Caki2 (cell line): Measurements from ENCODE around the gene ARHGAP22. TPM values are rescaled to one million over a fixed set of nuclear protein-coding genes. Genes with fewer than 3 reads are reported as not detected.

Source experiments
- DNase-seq: peaks from one replicate; pipeline ENCODE4 v3.0.0-alpha.2; 2015; ENCODE audit warnings: low read depth
- in situ Hi-C: cut with HindIII; loops from 2 replicates; pipeline ENCODE4 v1.10.0; 2016; ENCODE audit warnings: low sequenced_read_pairs, low pct_unique_long_range_greater_than_20kb, mixed read lengths
- total RNA-seq: library from RNA; depleted of rRNA; stranded (reverse); fragments of >200 nt; shearing (Covaris generic); gene quantifications from 2 replicates; pipeline ENCODE4 v1.2.3, GENCODE V29; 2014; ENCODE audit warnings: low replicate concordance

ARHGAP22 gene
- total RNA-seq, 1 experiment from 2014 or later, result 14.8 TPM

- in situ Hi-C loops, result no loop called here
- no peak for DNase-seq
Measured at GRCh38 chr10:48598243-48598935, 6.5 kb downstream of the ARHGAP22 start.

GRCh38 chr10:48595539-48595932, 9.3 kb downstream of the ARHGAP22 start:
- no peak for DNase-seq
- in situ Hi-C loops, result no loop called here

GRCh38 chr10:48594803-48595538, 9.9 kb downstream of the ARHGAP22 start:
- no peak for DNase-seq
- in situ Hi-C loops, result no loop called here

GRCh38 chr10:48594371-48594770, 10.5 kb downstream of the ARHGAP22 start:
- in situ Hi-C loops, result no loop called here
- no peak for DNase-seq

- in situ Hi-C loops, result no loop called here
- DNase-seq, result no peak
Measured at GRCh38 chr10:48592346-48592745, 12.5 kb downstream of the ARHGAP22 start.

GRCh38 chr10:48590945-48591344, 13.9 kb downstream of the ARHGAP22 start:
- DNase-seq, result no peak
- in situ Hi-C loops, result no loop called here

- in situ Hi-C loops, result no loop called here
- no peak for DNase-seq
Measured at GRCh38 chr10:48589266-48589665, 15.6 kb downstream of the ARHGAP22 start.

- no peak for DNase-seq
- in situ Hi-C loops, result no loop called here
Measured at GRCh38 chr10:48587819-48588218, 17.1 kb downstream of the ARHGAP22 start.

- no peak for DNase-seq
- in situ Hi-C loops, result no loop called here
Measured at GRCh38 chr10:48587101-48587500, 17.8 kb downstream of the ARHGAP22 start.

GRCh38 chr10:48582970-48583369, 21.9 kb downstream of the ARHGAP22 start:
- in situ Hi-C loops, result no loop called here

GRCh38 chr10:48580236-48580635, 24.6 kb downstream of the ARHGAP22 start:
- in situ Hi-C loops, result no loop called here
- no peak for DNase-seq

More at GRCh38 chr10:48582970-48583369, 21.9 kb downstream of the ARHGAP22 start:
- no peak for DNase-seq

GRCh38 chr10:48579251-48579960, 25.5 kb downstream of the ARHGAP22 start:
- no peak for DNase-seq

GRCh38 chr10:48577158-48577557, 27.7 kb downstream of the ARHGAP22 start:
- in situ Hi-C loops, result no loop called here

More at GRCh38 chr10:48579251-48579960, 25.5 kb downstream of the ARHGAP22 start:
- in situ Hi-C loops, result no loop called here

GRCh38 chr10:48576501-48576900, 28.4 kb downstream of the ARHGAP22 start:
- in situ Hi-C loops, result no loop called here
- no peak for DNase-seq

More at GRCh38 chr10:48577158-48577557, 27.7 kb downstream of the ARHGAP22 start:
- DNase-seq, result no peak

- DNase-seq, result no peak
- in situ Hi-C loops, result no loop called here
Measured at GRCh38 chr10:48575901-48576300, 29.0 kb downstream of the ARHGAP22 start.

- no peak for DNase-seq
- in situ Hi-C loops, result no loop called here
Measured at GRCh38 chr10:48574817-48575380, 30.0 kb downstream of the ARHGAP22 start.

GRCh38 chr10:48574322-48574796, 30.5 kb downstream of the ARHGAP22 start:
- no peak for DNase-seq
- in situ Hi-C loops, result no loop called here

GRCh38 chr10:48573045-48573444, 31.8 kb downstream of the ARHGAP22 start:
- in situ Hi-C loops, result no loop called here
- no peak for DNase-seq

- in situ Hi-C loops, result no loop called here
- DNase-seq, result no peak
Measured at GRCh38 chr10:48572414-48572813, 32.5 kb downstream of the ARHGAP22 start.
